Measurements from ENCODE around the gene DOCK3.
"Not testable (repeated sequence)": the region's sequence is repeated elsewhere in the genome, so short reads cannot be mapped to it uniquely, and the experiment has no call there.

DOCK3 gene

DNA sequence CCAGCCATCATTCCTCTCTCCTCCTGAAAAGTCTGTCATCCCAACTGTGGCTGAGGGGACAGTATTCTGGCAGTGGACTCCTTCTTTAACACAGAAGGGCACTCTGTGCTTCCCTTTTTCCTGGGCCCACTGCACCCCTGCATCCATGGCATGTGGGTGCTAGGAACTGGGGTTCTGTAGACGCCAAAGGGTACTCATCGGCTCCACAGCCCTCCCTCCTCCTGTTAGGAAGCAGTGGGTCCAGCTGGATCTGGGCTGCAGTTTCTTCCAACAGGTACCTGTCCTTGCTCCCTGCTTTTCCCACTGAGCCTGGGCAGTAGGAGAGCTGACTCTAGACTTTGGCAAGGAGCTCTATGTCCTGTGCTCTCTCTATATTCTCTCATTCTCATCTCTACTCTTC, 704.0 kb downstream of the DOCK3 start:
- DNase-seq: no peak

DNA sequence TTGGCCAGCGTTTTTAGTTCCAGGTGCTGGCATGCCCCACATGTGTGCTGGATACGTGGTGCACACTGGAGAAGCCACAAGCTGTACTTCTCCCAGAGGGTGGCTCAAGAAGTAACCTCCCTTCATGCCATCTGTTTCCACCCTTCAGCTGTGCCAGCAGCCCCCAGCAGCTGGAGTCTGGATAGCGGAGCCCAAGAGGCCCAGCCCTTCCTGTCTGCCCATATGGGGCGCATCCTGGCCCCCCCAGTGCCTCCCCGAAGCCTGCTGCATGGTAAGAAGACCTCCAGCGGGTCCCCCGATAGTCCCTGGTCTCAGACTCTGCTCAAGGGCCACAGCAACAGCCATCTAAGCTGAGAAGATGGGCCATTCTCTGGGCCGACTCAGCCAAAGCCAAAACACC, 704.6 kb downstream of the DOCK3 start:
- DNase-seq: no peak

DNA sequence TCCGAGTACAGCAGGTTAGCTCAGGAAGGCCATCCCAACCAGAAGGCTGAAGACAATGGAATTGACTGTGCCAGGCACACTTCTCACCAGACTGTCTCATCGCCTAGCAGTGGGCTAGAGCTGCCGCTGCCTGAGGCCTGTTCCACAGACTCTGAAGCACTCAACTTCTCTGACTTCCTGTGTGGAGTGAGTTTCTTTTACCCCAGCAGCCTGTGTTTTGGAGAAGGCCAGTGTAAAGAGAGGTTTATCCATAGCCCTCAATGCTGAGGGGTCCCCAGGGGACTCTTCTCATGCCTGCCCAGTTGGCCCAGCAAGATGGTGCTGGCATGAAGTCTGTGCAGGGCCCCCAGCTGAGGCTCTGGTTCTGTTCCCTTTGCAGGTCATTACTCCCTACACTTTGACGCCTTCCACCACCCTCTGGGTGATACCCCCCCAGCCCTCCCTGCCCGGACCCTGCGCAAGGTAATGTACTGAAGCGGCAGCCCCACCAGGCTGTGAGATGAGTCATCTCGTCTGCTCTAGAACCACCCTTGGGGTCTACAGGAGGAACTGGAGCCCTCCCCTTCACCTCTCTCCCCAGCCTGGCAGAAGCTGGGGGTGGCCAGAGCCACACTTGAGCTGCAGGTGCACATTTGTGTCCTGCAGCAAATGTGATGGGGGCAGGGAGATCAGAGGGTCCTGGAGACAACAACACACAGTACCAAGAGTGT, 705.2 kb downstream of the DOCK3 start:
- no peak for DNase-seq

DNA sequence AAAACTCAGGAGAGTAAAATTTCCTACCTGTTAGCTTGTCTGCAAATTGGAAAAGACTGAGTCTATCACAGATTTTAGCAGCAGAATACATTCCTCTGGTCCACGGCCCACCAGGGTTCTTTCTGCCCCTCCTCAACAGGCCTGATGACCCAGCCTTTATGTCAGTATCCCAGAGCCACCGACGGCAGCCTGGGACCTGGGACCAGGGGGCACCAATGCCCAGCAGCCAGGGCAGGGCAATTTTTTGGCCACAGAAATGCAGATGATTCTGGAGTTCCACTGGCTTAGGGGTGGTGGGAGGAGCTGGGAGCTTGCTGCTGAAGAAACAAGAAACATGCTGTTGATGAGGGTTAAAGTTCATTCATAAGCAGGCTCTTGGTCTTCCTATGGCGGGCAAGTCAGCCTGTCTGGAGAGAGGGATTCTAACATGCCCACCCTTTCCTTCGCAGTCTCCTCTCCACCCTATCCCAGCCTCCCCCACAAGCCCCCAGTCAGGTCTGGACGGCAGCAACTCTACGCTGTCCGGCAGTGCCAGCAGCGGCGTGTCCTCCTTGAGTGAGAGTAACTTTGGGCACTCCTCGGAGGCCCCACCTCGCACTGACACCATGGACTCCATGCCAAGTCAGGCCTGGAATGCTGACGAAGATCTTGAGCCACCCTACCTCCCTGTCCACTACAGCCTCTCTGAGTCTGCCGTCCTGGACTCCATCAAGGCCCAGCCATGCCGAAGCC, 706.0 kb downstream of the DOCK3 start:
- no peak for DNase-seq

DNA sequence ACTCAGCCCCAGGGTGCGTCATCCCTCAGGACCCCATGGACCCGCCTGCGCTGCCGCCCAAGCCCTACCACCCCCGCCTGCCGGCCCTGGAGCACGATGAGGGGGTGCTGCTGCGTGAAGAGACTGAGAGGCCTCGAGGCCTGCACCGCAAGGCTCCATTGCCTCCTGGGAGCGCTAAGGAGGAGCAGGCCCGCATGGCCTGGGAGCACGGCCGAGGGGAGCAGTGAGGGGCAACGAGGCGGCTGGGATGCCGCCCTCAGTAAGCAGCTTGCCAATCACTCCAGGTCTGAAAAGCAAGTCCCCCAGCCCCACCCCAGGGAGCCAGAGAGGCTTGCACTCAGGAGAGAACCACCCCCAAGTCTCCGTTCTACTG, 706.6 kb downstream of the DOCK3 start:
- no peak for DNase-seq

DNA sequence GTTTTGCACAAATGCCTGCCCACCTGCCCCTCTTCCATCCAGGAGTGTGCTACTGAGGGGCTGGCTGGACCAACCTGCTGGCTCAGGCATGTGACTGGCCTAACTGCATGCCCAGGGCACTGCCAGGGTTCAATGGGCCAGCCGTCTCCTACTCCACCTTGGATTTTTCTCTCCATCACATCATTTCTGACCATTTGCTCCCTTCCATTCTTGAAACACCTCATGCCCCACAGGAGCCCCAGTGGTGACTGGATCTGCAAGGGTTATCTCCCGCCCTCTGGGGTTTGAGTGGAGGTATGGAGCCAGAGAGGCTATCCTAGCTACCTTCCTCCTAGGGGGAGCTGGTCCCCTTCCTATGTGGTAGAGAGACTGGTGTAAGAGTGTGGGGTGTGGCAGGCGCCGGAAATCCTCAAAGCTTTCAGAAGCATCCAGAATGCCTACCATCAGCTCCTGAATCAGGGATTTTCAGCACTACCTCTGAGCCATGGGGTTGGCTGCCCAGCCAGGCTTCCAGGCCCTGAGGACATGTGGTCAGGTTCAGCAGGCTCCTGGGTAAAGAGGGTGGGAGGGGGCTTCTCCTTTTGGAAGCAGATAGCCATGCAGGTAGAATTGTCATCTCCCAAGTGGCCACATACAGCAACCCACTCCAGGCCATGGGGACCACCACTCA, 707.5 kb downstream of the DOCK3 start:
- DNase-seq: no peak

DNA sequence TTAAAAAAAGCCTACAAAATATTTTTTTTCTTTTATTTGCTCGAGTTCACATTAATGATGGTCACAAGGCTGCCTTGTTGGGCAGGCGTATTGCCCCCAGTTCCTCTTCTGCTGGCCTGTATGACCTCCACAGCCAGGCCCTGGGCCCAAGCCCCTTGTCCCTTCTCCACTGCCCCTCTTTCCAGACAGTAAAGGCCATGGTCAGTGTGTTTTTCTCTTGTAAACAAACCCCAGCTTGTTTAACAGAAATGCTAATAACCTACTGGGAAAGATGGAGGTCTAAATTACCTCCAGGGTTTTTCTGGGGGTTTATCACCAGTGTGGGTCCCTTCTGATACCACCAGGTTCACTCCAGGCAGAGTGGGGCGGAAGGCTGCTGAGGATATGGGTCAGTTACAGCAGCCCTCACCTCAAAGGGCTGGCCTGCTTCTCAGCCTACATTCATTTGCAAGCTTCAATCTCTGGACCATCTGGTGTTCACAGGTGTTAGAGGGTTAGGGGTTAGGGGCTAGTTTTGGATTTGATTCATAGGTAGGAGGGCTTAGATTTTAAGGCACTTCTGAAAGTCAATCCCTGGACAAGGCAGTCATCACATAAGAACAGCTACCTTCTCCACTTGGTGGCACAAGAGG, 708.3 kb downstream of the DOCK3 start:
- DNase-seq: no peak

DNA sequence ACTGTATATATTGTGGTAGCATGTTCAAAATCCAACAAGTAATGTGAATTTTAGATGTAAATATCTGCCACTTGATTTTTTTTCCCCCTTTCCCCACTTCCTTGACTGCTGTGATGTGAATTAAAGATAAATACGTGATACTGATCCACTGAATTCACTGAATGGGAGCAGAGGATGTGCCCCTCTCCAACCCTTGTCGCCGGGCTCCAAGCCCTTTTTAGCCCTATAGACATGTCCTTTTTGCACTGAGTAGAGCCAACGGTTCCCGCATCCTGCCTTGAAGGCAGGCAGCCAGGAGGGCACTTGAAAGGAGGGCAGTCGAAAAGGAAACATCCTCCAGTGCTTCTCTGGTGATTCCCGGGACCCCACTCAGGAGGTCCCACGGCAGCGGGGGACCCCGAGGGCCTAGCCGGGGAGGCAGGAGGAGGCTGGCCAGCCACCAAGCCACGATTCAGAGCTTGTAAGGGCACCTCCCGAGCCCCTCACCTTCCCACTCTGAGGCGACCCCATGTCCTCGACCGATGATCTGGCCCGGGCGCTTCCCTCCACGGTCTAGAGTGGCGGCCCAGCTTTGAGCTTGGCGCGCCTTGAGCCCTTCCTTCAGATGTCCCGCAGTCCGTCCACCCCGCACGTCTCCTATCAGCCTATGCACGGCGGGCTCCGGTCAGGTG, 709.5 kb downstream of the DOCK3 start:
- no peak for DNase-seq

DNA sequence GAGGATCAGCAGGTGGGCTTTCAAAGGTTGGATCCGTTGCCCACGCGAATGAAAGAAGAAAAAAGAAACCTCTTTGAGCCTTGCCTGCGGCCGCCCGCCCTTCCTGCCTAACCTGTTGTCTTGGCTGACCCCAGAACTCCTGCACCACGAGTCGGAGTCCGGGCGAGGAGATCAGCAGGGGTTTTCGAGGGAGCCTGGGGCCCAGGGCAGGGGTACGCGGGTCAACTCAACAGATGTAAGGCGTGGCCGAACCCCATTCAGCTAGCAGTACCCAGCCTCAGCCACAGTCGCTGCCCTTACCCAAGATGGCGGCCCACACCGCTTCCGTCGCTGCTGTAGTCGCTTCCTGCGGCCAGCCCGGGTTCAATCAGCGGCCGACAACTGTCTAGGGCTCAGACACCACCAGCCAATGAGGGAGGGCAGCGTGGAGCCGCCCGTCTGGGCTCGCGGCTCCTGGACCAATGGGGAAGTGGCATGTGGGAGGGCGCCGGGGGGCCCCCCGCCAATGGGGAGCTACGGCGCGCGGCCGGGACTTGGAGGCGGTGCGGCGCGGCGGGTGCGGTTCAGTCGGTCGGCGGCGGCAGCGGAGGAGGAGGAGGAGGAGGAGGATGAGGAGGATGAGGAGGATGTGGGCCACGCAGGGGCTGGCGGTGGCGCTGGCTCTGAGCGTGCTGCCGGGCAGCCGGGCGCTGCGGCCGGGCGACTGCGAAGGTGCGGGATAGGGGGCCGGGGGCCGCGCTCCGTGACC, 710.2 kb downstream of the DOCK3 start, which contains the start of gene MANF:
Gene MANF (plus strand): TSS at position 566 of the 748 bp plus-strand sequence. CDS start 52 bp downstream, at position 618.
- DNase-seq: peak; percentile 97

DNA sequence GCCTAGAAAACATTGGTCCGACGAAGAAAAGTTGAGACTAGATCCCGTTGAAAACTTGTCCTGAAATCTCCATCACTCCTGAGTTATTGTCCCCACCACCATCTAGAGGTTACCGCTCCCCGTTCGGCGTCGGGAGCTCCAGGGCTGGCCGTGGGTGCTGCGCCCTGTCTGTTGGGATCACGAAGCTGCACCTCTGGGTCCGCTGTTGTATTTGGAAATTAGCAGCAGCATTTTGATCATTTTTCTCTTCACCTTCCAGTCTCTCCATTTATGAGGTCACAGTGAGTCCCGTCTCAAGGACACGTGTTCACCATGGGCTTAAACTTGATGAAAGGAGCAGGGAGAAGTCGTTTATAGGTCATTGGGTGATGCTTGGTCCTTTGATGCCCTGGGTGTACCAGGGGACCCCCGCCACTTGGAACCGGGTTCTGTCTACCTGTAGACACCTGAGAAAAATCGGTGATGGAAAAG, 710.9 kb downstream of the DOCK3 start:
- no peak for DNase-seq

DNA sequence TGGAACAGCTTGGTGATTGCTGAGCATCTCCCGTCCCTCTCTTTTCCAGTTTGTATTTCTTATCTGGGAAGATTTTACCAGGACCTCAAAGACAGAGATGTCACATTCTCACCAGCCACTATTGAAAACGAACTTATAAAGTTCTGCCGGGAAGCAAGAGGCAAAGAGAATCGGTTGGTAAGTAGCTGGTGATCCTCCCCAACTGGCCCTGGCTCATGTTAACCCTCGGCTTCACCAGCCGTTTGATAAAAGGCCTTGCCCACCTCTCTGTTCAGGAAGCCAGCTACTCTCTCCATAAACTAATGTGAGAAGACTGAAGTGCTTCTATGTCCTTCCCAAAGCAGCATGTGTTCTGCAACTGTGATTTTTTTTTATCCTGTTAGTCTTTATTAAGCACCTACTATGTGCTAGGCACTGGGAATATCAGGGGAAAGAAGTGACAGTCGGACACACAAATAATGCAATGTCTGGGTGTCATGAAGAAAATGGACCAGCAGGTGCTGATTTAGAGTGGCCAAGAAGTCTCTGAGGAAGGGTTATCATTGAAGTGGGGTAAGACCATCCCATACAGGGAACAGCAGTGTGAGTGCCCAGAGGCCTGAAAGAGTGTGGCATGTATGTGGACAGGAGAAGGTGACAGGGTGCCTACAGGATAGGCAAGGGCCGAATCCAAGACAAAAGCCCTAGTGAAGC, 711.6 kb downstream of the DOCK3 start:
- DNase-seq: no peak

DNA sequence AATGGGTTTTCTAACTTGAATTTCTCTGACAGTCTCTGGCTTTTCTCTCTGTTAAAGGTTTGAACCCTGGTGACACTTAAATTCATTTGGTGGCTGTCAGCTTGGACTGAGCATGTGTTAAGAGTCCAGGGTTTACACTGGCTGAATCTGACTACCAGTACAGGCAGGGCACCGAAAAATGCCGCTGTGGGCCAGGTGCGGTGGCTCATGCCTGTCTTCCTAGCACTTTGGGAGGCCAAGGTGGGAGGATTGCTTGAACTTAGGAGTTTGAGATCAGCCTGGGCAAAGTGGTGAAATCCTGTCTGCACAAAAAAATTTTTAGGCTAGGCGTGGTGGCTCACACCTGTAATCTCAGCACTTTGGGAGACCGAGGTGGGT, 712.1 kb downstream of the DOCK3 start:
- no peak for DNase-seq

DNA sequence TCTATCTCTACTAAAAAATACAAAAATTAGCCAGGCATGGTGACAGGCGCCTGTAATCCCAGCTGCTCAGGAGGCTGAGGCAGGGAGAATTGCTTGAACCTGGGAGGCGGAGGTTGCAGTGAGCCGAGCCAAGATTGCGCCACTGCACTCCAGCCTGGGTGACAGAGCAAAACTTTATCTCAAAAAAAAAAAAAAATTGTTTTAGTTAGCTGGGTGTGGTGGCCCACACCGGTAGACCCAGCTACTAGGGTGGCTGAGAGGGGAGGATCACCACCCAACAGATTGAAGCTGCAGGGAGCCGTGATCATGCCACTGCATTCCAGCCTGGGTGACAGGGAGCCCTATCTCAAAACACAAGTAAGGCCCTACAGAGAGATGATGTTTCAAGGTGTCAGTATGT, 712.6 kb downstream of the DOCK3 start:
- DNase-seq: not testable (repeated sequence)

DNA sequence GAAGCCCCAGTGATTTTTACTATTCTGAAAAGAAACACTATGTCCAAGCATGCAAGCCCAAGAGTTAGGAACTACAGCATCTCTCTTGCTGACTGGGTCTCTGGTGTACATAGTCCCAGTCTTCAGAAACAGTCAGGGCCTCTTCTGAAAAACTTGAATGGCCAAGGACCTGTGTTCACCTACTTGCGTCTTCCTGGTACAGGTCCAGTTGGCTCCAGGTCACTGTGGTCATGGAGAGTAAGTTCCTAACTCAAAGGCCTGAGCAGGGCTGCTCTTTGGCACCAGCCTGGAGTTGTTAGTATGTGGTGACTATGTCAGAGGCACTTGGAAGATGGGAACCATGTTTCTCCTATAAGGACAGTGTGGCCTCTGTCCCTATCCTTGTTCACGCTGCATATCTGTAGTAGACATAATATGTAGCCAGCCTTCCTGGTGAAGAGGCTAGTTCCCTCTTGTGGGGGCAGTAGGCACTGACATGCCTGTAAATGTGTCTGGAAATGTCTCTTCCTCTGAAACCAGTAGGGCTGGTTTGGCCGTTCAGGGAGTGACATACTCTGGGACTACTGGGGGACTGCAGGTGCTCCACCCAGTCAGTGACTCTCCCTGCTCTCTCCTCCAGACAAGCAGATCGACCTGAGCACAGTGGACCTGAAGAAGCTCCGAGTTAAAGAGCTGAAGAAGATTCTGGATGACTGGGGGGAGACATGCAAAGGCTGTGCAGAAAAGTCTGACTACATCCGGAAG, 713.7 kb downstream of the DOCK3 start:
- DNase-seq: no peak

DNA sequence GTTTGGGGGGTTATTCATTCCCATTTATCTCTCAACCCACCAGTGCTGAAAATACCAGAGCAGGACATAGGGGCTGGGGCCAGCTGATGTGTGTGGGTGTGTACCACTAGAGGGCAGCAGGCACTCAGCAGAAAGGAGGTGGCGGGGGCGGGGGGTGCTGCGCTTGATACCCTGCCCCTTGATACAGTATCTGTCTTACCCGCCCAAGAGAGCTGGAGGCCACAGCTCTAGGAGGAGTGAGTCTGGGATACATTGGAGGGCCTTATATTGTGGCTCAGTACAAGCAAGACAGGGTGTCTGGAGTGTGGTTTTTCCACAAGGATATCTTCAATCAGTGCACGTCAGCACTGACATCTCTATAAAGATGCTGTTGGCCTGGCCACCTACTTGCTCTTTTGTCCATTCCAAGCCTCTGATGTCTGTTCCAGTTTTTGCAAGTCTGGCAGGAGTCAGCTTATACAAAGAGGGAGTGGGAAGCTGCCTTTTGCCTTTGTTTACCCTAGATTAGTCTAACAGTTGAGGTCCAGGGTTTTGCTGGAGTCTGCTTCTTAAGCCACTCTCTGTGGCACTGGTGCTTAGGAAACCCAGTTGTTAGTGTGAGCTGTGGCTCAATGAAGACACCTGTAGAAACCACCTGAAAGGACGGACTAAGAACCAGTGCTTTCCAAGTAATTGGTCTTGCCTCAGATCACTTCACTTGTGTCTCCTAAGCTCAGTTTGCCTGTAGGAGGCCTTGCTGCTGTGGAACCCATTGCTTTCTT, 714.9 kb downstream of the DOCK3 start:
- peak; percentile 63 for DNase-seq

DNA sequence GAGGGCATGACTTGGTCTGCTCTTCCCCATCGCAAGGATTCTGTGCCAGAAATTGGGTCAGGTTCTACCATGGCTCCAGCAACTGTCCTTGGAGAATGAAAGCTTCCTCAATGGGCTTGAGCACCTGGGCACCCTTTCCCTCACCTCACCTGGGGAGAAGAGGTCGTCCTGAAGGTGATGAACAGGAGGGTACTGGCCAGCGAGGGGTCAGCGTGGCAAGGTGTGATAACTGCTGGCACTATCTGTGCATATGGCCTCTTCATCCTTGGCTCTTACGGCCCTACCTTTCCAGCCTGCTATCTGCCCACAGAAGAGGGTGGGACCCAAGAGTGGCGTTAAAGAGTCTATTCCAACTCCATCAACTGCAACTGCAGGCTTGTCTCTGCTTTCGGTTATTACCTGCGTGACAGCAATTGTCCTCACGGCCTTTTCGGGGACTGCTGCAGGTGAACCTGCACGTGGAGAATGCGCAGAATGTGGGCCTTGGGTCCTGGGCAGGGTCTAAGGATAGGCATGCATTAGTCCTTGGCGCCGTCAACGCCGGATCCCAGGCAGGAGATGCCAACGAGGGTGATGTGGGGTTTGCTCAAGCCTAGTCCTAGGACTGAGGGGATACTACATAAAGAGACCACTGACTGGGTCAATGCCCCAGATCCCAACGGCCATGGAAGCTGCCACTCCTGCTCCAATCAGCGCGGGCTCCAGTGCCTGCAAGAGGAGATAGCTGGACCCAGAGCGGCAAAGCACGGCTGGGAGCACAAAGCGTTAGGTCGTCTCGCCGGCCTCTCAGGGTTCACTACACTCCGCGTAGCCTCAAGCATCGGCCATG, 715.7 kb downstream of the DOCK3 start:
- no peak for DNase-seq

DNA sequence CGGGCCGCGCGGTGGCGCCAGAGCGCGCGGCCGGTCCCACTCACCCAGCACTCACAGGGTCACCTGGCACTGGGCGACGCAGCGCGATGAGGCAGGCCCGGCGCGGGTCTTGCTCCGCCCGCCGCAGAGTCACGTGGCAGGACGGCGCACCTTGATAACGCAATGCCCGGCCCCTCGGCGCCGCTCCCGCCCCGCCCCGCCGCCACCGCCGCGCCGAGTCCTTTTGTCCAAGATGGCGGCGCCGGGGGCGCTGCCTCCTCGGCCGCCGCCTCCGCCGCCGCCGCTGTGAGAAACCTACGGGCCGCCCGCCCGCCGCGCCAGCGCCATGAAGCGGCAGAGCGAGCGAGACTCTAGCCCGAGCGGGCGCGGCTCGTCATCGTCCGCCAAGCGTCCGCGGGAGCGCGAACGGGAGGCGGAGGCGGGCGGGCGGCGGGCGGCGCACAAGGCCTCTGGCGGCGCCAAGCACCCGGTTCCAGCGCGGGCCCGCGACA, 716.4 kb downstream of the DOCK3 start, which contains the start of gene RBM15B:
Gene RBM15B (plus strand): TSS at position 211 of the 491 bp plus-strand sequence. CDS start 115 bp downstream, at position 326.
- DNase-seq: peak; percentile 98

DNA sequence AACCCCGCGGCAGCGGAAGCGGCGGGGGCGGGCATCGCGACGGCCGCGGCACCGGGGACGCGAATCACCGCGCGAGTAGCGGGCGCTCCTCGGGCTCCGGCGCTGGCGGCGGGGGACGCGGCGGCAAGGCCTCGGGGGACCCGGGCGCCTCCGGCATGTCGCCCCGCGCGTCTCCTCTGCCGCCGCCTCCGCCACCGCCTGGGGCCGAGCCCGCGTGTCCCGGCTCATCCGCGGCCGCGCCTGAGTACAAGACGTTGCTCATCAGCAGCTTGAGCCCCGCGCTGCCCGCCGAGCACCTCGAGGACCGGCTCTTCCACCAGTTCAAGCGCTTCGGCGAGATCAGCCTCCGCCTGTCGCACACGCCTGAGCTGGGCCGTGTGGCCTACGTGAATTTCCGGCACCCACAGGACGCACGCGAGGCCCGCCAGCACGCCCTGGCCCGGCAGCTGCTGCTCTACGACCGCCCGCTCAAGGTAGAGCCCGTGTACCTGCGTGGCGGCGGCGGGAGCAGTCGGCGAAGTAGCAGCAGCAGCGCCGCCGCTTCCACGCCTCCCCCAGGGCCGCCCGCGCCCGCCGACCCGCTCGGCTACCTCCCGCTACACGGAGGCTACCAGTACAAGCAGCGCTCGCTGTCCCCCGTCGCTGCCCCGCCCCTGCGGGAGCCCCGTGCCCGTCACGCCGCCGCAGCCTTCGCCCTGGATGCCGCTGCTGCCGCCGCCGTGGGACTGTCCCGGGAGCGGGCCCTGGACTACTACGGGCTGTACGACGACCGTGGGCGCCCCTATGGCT, 717.0 kb downstream of the DOCK3 start:
- peak; percentile 44 for DNase-seq

Measured in RPMI8226 (cell line).